GM10248 (cell line): ENCODE data around the gene C3orf20.

Experiments used
- CTCF ChIA-PET: fragments of 300-600 bp; sonication (Branson Sonifier 250); formaldehyde crosslinking; extraction: SDS; loops from one replicate; lab custom pipeline; 2021; ENCODE audit warnings: antibody characterized with exemption; lab: Yijun Ruan, JAX
- POLR2A ChIA-PET: fragments of 350-650 bp; sonication (Branson Sonifier 250); formaldehyde crosslinking; extraction: SDS; loops from one replicate; lab custom pipeline; 2020; ENCODE audit warnings: antibody characterized with exemption; lab: Yijun Ruan, JAX
- DNase-seq: peaks from one replicate; pipeline ENCODE4 v3.0.0; 2012; ENCODE audit errors: extremely low spot score
- CTCF ChIP-seq: IDR thresholded peaks from 2 replicates; pipeline ENCODE4 v1.5.1; 2012; ENCODE audit warnings: mild to moderate bottlenecking, low read depth; ENCODE audit errors: extremely low read depth, missing control alignments, control extremely low read depth

C3orf20 gene

GRCh38 chr3:14811684-14812083 lies 136.7 kb downstream of the C3orf20 start:
- CTCF ChIA-PET: interaction anchor here (1.2 kb wide), 1 partner anchor 109 kb away, joined by 3 read pairs; no protein-coding TSS in a partner anchor
- POLR2A ChIA-PET: no interaction called here
- TF ChIP-seq CTCF: no peak
- no peak for DNase-seq

GRCh38 chr3:14812196-14812790 lies 137.4 kb downstream of the C3orf20 start:
- CTCF ChIA-PET: interaction anchor here (1.2 kb wide), 1 partner anchor 109 kb away, joined by 3 read pairs; no protein-coding TSS in a partner anchor
- no peak for TF ChIP-seq CTCF
- POLR2A ChIA-PET: no interaction called here
- no peak for DNase-seq

DNA sequence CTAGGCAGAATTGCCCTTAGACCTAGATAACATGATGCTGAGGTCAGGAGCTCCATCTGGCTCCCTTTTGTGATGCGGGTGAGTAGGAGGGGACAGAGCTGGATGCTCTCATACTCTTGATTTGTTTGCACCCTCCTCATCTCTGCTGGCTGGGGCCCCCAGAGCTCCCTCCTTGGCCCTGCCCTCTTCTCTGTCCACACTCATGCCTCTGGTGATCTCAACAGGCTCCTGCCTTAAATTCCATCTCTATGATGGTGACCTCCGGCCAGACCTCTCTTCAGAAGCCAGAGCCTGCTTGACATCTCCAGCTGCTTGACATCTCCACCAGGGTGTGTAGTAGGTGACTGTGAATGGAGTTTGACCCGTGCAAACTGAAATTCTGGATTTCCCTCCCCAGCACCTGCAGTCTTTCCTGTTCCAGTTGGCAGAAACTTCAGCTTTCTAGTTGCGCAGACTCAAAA lies 139.5 kb downstream of the C3orf20 start:
- ChIA-PET CTCF (interaction anchor here (1.0 kb wide), 1 partner anchor 33 kb away, joined by 4 read pairs; no protein-coding TSS in a partner anchor), POLR2A (no interaction called here)
- no peak for TF ChIP-seq CTCF
- no peak for DNase-seq

- POLR2A ChIA-PET: interaction anchor here (0.6 kb wide), 1 partner anchor 18 kb away, joined by 3 read pairs; no protein-coding TSS in a partner anchor
- TF ChIP-seq CTCF: no peak
- CTCF ChIA-PET: interaction anchor here (1.6 kb wide), 2 partner anchors 11 to 16 kb away, joined by 4 to 5 read pairs; no protein-coding TSS in a partner anchor
- no peak for DNase-seq
Measured at GRCh38 chr3:14816359-14816758, 141.4 kb downstream of the C3orf20 start.

GRCh38 chr3:14818804-14819500 lies 144.0 kb downstream of the C3orf20 start, which contains the start of gene FGD5:
Gene FGD5 (plus strand): TSS chr3:14818962. CDS start chr3:14819072, 110 bp downstream.
- ChIA-PET POLR2A (no interaction called here), CTCF (no interaction called here)
- no peak for DNase-seq
- no peak for TF ChIP-seq CTCF

DNA sequence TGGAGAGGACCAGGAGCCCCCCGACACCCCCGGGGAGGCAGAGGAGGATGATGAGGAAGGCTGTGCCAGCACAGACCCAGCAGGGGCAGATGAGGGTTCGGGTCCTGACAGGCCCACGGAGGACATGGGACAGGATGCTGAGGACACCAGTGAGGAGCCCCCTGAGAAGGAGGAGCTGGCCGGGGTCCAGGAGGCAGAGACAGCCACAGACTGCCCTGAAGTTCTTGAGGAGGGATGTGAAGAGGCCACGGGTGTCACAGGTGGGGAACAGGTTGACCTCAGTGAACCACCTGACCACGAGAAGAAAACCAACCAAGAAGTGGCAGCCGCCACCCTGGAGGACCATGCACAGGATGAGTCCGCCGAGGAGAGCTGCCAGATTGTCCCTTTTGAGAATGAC lies 144.7 kb downstream of the C3orf20 start:
- POLR2A ChIA-PET: no interaction called here
- CTCF ChIA-PET: no interaction called here
- TF ChIP-seq CTCF: no peak
- no peak for DNase-seq
